ENCODE data around the gene IL31RA.

- TF ChIP-seq EP300 (IDR thresholded peaks at IDR 0.05) (no peak), CTCF (IDR thresholded peaks at IDR 0.05) (no peak), POLR2A (IDR thresholded peaks at IDR 0.05; ENCODE audit: low read depth) (no peak), POLR2AphosphoS5 (IDR thresholded peaks at IDR 0.05) (no peak)
These were observed 115.1 kb downstream of the IL31RA start for GRCh38 chr5:55966284-55966683.
